Colon (tissue), 2 donors: ENCODE measurements around the gene FBXL13.
"Not testable (repeated sequence)": the region's sequence is repeated elsewhere in the genome, so short reads cannot be mapped to it uniquely, and the experiment has no call there.

ENCODE experiments used
- FAIRE-seq: peaks from 2 replicates; lab custom pipeline; 2012; peaks lifted over from hg19 to GRCh38; lab: Jason Lieb, UNC
- donor health status: control.
- donor health status: control.

FBXL13 gene

GRCh38 chr7:102849538-102849937 is 225.1 kb downstream of the FBXL13 start:
- FAIRE-seq, result no peak

GRCh38 chr7:102849079-102849478 is 225.5 kb downstream of the FBXL13 start:
- no peak for FAIRE-seq

GRCh38 chr7:102845346-102845745 is 229.2 kb downstream of the FBXL13 start:
- no peak for FAIRE-seq

GRCh38 chr7:102843850-102844249 is 230.7 kb downstream of the FBXL13 start:
- FAIRE-seq, result no peak

GRCh38 chr7:102842284-102842683 is 232.3 kb downstream of the FBXL13 start:
- FAIRE-seq, result no peak

GRCh38 chr7:102841290-102841689 is 233.3 kb downstream of the FBXL13 start:
- no peak for FAIRE-seq

- FAIRE-seq, result no peak
Observed at GRCh38 chr7:102840404-102840803, 234.2 kb downstream of the FBXL13 start.

- not testable (repeated sequence) for FAIRE-seq
Observed at GRCh38 chr7:102838572-102839101, 236.0 kb downstream of the FBXL13 start.

- FAIRE-seq, result no peak
Observed at GRCh38 chr7:102837802-102838201, 236.8 kb downstream of the FBXL13 start.

GRCh38 chr7:102836977-102837376 is 237.6 kb downstream of the FBXL13 start:
- FAIRE-seq, result no peak

- no peak for FAIRE-seq
Observed at GRCh38 chr7:102836191-102836919, 238.2 kb downstream of the FBXL13 start.

- FAIRE-seq, result no peak
Observed at GRCh38 chr7:102834999-102835398, 239.6 kb downstream of the FBXL13 start.

GRCh38 chr7:102834466-102834865 is 240.1 kb downstream of the FBXL13 start:
- no peak for FAIRE-seq

- no peak for FAIRE-seq
Observed at GRCh38 chr7:102833343-102833742, 241.3 kb downstream of the FBXL13 start.

GRCh38 chr7:102832674-102833073 is 241.9 kb downstream of the FBXL13 start:
- no peak for FAIRE-seq

- FAIRE-seq, result no peak
Observed at GRCh38 chr7:102830197-102830596, 244.4 kb downstream of the FBXL13 start.

GRCh38 chr7:102829075-102829474 is 245.5 kb downstream of the FBXL13 start:
- no peak for FAIRE-seq

GRCh38 chr7:102828286-102828685 is 246.3 kb downstream of the FBXL13 start:
- FAIRE-seq, result no peak

- no peak for FAIRE-seq
Observed at GRCh38 chr7:102823390-102824119, 251.0 kb downstream of the FBXL13 start.

GRCh38 chr7:102821994-102822747 is 252.4 kb downstream of the FBXL13 start:
- FAIRE-seq, result no peak

GRCh38 chr7:102819151-102819550 is 255.4 kb downstream of the FBXL13 start:
- FAIRE-seq, result no peak
